ENCODE data around the gene DYNC1H1.

The DYNC1H1 gene

DNA sequence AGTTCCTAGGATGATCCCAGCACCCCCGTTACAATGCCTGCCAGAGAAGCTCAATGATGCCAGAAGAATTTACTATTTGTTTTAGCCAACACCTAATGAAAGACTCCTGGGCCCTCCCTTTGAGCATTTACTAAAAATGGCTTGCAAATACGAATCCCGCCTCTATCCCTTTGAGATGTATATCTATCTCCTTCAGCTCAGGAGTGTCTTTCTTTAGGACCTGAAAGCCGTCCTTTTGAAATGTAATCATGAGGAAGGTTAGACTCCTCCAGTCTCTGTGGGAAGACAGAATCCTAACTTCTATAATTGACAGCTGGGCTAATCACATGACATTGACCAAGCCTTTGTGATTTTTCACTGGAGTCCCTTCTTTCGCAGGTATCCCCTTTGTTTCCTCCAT is 19.2 kb upstream of the DYNC1H1 start:
- DNase-seq = no peak

DNA sequence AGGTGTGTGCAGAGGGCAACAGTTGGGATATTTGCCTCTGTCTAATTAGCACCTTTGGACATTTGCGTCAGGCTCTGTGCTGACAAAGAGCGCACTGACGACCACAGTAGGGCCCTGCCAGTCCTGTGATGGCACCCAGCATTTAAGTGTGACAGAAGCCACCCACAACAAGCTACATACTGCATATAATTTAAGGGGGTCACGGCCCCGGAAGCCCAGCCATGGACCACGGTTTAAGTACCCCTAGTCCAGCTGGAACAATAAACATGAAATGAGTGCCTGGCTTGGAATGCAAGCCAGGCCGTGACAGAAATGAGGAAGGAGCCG is 16.8 kb upstream of the DYNC1H1 start:
- DNase-seq = no peak

DNA sequence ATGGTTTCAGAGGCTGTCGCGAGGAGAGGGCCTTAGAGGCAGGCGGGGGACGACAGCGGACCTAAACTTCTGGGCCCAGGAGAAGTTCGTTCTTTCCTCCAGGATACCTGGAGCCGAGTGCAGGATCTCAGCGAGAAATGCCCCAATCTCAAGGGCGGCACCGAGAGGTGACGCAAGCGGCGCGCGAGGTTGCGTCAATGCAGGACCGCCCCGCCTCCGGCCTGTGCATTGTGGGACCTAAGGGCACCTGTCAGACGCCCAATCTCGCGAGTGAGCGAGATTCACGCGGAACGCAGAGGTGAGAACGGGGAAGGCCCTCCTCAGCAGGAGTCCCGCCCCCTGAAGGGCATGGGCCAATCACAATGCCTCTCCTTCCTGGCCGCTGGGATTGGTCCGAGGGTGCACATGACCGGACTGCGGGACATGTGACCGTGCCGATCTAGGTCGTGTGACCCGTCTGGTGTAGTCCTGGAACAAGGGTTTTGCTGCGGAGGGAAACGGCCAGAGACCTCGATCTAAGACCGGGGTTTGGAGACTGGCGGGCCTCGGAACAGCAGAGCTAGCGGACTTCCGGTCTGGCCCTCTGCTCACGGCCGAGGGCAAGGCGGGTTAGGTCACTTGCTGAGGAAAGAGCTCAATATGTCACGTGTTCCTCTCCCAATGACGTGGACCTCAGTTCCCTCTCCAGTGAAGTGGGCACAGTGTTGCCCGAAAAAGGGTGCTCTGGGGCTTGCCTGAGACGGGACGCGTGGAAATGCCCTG is 16.3 kb upstream of the DYNC1H1 start:
- peak; percentile 100 for DNase-seq

GRCh38 chr14:101948666-101949216 is 15.6 kb upstream of the DYNC1H1 start:
- DNase-seq = no peak

GRCh38 chr14:101950100-101950499 is 14.3 kb upstream of the DYNC1H1 start:
- DNase-seq = no peak

DNA sequence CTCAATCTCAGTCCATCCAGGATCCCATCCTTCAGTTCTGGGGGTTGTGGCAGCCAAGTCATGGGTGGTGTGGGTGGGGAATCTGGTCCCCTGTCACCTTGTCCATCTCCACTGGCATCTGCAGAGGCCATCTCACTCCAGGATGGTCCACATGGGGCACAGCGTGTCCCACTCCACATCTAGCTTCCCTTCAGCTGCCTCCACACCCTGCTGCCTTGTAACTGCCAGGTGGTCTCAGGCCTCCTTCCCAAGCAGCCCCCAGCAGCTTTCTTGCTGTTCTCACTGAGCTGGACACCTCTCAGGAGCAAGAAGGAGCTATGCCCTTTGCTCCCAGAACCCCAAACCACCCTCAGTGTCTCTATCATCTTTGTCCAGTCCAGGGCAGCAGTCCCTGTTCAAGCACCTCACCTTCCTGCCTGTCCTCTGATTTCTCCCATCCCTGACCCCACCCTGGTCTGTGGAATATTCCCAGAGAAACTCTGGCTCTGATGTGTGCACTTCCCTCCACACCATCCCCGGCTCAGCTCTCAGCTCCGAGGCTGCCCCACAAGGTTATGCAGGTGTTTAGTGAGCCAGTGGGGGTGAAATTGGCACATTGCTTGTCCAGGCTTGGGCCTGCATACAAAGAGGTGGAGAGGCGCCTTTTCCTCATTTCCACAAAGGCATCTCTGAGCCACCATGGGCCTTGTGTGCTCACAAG is 13.7 kb upstream of the DYNC1H1 start:
- DNase-seq = no peak

GRCh38 chr14:101953151-101953550 is 11.2 kb upstream of the DYNC1H1 start:
- no peak for DNase-seq

GRCh38 chr14:101954501-101954900 is 9.9 kb upstream of the DYNC1H1 start:
- DNase-seq = no peak

- DNase-seq = no peak
These were observed 8.6 kb upstream of the DYNC1H1 start for GRCh38 chr14:101955695-101956161.

DNA sequence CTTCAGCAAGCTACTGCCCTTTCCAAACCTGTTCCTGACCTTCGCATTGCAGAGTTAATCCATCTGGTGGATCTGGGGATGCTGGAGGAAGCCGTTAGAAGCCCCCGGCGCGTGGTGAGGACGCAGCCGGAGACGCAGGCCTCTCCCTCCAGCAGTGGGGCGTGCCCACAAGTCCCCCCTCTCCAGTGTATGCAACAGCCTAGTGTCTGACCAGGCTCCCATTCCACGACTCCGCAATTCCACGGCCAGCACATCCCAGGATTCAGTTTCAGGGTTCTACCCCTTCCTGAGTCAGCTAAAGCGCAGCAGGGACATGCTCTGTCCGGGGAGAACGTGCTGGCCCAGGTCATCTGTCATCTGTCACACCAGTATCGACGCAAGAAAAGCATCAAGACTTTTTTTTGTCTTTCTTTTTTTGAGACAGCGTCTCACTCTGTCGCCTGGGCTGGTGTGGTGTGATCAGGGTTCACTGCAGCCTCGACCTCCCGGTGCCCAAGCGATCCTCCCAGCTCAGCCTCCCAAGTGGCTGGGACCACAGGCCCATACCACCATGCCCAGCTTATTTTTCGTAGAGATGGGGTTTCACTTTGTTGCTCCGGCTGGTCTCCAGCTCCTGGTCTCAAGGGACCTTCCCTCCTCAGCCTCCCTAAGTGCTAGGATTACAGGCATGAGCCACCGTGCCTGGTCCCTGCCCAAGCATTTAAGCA is 8.0 kb upstream of the DYNC1H1 start:
- no peak for DNase-seq

DNA sequence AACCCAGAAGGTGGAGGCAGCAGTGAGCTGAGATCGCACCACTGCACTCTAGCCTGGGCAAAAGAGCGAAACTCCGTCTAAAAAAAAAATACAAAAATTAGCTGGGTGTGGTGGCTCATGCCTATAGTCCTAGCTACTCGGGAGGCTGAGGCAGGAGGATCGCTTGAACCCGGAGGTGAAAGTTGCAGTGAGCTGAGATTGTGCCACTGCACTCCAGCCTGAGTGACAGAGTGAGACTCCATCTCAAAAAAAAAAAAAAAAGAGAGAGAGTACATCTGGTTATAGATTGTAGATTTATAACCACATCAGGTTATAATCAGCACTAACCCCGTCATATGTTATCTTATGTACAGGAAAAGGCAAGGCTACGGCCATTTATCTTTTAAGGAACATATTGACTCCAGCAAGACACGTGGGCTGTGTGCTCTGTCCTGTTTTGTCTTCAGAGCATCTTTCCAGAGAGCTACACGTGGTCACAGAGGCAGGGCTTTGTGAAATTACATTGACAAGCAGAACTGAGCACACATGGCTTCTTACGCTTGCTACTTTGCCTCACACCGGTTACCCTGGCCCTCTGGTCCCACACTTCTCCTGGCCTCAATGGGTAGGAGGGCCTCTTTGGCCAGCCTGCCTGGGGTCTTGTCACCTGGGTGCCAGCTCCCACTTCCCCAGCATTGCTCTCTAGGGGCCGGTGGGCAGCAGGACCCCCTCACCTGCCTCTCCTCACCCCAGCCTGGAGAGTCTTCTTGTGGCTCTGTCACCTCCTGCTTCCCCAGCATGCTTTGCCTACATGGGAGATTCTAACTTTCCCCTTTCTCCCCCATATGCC is 6.8 kb upstream of the DYNC1H1 start:
- no peak for DNase-seq

GRCh38 chr14:101958418-101959180 is 5.8 kb upstream of the DYNC1H1 start:
- DNase-seq = no peak

- no peak for DNase-seq
These were observed 5.1 kb upstream of the DYNC1H1 start for GRCh38 chr14:101959277-101959676.

GRCh38 chr14:101960225-101960624 is 4.1 kb upstream of the DYNC1H1 start:
- DNase-seq = peak; percentile 31

DNA sequence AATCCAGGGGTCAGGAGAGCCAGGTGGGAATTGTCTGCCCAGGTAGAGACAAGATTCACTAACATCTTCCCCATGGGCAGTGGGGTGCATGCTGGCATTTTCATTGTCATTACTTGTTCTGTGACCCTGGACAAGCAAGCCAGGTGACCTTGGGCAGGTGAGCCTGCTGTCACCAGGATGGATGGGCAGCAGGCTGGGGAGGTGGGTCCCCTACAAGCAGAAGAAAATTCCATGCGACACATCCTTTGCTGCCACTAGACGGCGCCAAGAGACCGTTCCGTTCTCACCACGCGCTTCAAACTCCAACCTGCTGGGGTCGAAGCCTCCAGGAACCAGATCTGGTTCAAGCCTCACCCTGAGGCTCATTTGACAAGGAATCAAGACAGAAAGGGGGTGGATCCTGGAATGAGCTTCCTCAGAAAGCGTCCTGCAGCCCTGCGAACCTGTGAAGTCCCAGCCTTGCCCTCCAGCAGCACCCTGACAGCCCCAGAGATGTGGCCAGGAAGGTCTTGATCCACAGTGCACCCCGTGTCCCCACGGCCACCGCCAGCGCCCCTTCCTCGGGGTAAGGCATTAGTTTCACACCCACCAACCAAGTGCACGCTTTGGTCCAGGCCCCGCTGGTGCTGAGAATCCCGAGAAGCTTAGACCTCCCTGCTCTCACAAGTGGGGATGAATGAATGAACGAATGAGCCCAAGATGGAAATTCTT is 3.2 kb upstream of the DYNC1H1 start:
- peak; percentile 78 for DNase-seq

DNA sequence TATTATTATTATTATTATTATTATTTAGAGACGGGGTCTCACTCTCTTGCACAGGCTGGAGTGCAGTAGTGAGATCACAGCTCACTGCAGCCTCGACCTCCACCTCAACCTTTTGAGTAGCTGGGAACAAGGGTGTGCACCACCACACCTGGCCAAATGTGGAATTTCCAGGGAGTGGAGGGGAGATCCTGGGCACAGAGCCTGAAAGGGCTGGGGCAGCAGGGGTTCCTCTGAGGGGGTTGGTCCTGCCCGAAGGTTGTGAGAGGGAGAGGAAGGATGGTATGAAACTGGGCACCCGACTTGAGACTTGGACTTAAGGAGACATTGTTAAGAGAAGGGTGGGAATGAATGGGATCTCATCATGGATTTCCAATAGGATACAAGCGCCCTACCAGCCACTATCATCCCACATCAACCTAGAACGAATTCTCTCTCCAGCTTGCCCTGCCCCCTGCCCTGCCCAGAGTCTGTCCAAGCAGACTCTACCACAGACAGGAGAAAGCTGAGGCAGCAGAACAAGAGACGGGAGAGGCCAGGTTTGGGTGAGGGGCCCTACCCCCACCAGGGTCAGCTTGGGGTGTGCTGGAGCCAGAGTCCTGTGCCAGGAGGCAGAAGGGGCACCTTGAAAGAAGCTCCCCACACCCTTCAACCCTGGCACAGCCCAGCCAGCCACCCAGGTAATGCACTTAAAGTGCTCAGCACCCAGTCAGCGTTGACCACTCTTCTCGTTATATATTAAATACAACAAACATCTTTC is 2.4 kb upstream of the DYNC1H1 start:
- DNase-seq = no peak

DNA sequence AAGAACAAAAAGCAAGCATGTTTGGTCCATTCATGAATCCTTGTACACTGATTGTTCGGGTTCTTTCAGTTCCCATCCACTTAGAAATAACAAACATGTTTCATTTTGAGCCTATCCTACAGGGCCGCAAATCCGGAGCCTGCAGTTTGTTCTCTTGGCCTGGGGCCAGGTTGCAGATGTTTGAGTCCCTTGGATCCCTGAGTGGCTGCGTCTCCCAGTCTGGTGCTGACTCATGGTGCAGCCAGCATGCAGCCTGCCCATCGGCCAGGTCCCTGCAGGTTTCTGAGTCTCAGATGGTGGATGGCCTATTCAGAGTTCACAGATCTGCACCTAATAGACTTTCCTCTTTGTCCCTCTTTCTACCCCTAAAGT is 1.9 kb upstream of the DYNC1H1 start:
- DNase-seq = no peak

- DNase-seq = no peak
These were observed 1.3 kb upstream of the DYNC1H1 start for GRCh38 chr14:101963052-101963451.

GRCh38 chr14:101963656-101964296 is 597 bp upstream of the DYNC1H1 start:
- no peak for DNase-seq

DNA sequence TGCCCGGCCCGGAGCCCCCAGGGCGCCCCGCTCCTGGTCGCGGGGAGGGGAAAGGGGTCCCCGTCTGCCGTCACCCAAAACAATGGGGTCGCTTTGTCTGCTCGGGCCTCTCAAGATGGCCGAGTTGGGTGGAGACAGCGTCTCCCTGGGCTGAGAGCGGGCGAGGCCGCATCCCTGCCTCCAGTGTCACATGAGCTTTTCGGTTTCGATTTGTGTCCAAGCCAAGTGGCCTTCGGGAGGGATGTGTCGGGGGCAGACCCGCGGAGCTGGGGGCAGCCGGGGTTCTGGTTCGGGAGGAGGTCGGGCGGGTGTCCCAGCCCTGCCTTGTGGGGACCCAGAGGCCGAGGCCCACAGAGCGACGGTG is 790 bp downstream of the DYNC1H1 start:
- DNase-seq = peak; percentile 65
